ENCODE data around the gene KRTAP12-3.
"Not testable (repeated sequence)": the region's sequence is repeated elsewhere in the genome, so short reads cannot be mapped to it uniquely, and the experiment has no call there.

KRTAP12-3 gene, protein sequence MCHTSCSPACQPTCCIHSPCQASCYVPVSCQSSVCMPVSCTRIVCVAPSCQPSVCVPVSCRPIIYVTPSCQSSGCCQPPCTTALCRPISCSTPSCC

DNA sequence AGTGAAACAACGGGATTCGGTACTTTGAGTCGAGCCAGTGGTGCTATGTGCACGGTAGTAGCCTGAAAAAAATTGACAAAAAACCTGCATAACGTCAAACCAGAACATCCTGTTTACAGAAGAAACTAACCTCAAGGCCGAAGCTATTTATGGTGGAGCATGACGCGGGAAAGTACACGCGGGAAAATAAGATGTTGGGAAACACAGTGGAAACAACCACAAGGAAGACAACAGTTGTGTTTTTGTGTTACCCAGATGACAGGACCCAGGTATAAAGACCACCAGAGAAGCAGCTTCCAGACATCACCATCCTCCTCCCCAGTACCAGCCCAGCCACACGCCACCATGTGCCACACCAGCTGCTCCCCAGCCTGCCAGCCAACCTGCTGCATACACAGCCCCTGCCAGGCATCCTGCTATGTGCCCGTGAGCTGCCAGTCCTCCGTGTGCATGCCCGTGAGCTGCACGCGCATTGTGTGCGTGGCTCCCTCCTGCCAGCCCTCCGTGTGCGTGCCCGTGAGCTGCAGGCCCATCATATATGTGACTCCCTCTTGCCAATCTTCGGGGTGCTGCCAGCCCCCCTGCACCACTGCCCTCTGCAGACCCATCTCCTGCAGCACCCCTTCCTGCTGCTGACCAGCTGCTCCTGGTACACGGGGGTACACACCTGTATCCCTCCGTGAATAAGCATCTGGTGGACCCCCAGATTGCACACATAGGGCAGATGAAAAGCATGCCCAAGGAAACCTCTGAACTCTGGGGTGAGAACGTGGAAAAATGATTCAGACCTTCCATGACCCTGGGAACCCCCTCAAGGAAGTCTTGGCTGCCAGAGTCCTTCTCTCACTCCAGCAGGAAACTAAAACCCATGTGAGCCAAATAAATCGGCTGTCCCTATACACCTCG, at the start of gene KRTAP12-3:
Gene KRTAP12-3, plus strand, starts transcription at position 298 of the 906 bp plus-strand sequence. Its CDS starts 48 bp downstream, at position 346.
- DNase-seq = no peak

DNA sequence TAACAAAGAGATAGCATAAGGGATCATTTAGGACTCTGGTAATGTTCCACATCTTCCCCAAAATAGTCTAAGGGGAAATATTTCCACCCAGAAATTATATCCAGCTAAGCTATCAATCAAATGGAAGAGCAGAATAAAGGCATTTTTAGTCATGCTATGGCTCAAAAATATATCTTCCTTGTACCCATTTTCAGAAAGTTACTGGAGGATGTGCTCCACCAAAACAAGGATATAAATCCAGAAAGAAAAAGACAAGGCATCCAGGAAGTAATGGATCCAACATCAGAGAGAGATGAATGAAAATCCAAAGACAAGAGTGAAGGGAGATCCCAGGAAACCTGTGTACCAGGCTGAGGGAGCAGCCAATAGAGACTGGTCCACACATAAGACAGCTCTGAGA, 48.5 kb upstream of the KRTAP12-3 start:
- DNase-seq = no peak

DNA sequence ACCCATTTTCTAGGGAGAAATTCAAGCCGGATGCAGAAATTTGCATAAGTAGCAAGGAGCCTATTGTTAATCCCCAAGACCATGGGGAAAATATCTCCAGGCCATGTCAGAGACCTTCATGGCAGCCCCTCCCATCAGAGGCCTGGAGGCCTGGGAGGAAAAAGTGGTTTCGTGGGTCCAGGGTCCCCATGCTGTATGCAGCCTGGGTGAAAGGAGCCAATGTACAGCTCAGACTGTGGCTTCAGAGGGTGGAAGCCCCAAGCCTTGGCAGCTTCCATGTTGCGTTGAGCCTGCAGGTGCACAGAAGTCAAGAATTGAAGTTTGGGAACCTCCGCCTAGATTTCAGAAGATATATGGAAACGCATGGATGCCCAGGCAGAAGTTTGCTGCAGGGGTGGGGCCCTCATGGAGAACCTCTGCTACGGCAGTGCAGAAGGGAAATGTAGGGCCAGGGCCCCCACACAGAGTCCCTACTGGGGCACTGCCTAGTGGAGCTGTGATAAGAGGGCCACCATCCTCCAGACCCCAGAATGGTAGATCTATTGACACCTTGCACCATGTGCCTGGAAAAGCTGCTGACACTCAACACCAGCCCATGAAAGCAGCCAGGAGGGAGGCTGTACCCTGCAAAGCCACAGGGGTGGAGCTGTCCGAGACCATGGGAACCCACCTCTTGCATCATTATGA, 47.4 kb upstream of the KRTAP12-3 start:
- not testable (repeated sequence) for DNase-seq

DNA sequence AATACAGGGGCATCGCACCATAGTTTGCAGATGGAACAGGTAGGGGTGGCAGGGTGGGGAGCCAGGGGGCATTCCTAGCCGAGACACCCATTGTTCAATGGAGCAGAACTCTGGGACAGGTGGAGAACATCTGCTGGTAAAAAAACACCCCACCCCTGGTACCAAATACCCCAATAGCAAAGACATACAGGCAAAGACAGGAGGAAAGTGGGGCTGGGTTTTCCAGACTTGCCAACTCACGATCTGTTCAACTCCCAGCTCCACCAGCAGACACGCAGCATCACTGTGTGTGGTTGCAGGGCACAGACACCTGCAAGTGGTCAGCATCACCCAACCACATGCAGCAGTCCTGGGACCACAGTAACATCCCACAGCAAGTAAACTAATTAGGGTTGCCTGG, 46.2 kb upstream of the KRTAP12-3 start:
- no peak for DNase-seq

GRCh38 chr21:44612029-44612486, 45.7 kb upstream of the KRTAP12-3 start, which contains the start of gene KRTAP10-8:
TSS of gene KRTAP10-8 (plus strand) at chr21:44612079. CDS start at chr21:44612101, 22 bp downstream.
- no peak for DNase-seq

GRCh38 chr21:44612669-44613229, 45.0 kb upstream of the KRTAP12-3 start:
- no peak for DNase-seq

DNA sequence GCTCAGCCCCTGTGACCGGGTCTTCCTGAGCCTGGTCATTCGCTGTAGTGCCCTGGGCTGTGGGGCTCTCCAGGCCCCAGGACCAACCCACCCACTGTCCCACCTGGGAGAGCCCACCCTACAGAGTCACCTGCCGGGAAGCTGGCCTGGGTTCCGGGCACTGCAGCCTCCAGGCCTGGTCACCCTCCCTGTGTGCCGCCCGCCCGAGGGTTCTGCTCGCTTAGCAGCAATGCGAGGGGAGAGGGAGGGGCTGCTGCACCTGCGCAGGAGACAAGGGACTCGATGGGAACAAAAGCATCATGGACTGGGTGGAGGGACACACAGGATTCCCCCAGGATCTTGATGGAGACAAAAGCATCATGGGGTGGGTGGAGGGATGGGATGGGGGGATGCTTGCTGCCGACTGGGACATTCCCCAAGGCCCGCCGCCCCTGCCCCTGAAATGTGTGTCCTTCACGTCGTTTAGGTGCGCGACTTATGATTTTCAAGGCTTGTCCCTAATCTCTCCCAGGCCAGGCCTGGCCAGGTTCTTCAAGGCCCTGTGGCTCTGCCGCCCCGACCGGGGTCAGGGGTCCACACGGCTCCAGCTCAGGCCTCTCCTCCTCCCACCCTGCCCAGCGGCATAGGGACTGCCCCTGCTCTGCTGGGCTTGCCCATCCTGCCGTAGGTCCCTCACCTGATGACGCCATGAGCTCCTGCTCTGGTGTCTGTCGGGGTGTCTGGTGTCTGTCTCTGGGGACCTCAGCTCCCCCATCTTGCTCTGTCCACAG, 44.2 kb upstream of the KRTAP12-3 start:
- DNase-seq = no peak

GRCh38 chr21:44614161-44614631, 43.5 kb upstream of the KRTAP12-3 start:
- DNase-seq = no peak

DNA sequence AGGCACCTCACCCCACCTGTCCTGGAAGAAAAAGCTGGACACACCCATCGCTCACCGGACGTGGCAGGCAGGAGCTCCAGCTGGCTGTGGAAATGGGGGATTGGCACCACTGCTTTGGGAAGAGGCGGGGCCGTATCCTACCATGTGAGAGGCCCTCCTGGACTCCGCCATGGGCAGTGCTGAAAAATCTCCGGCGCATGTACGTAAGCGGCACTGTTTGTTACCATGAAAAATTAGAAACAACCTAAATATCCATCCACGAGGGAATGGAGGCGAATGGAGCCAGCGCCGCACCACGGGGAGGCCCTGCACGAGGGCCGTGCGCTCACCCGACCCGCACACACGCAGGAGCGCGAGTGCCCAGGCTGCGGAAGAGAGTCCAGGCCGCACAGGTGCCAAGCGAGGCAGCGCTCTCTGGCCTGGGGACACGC, 42.8 kb upstream of the KRTAP12-3 start:
- DNase-seq = no peak

- DNase-seq = no peak
These were observed 42.3 kb upstream of the KRTAP12-3 start for GRCh38 chr21:44615466-44615865.

DNA sequence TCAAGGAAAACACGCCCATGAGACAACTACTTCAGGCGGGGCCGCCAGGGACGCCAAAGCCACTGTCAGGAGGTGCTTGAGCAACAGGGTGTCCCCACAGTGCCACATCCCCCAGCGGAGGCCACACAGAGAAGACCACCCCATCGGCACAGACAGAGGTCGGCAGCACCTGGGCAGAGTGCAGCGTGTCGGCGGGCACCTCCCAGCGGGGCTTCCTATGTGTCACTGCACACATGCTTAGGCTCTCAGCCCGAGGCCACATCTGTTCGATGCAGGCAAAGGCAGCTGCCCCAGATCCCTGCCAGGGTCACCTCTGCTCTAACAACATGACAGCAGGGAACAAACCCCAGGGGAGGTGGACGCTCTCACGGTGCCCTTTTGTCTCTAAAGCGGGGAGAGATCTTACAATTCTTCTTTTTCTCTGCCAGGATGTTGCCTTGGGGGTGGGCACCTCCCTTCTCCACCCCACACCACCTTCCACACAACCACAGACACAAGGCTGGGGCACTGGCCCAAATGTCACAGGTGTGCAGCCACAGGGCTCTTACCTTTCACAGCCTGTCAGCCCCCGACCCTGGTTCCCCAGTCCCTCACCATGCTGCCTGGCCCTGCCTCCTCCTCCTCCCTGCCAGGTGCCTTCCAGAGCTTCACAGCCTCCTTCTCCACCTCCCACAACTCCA, 41.7 kb upstream of the KRTAP12-3 start:
- DNase-seq = no peak

DNA sequence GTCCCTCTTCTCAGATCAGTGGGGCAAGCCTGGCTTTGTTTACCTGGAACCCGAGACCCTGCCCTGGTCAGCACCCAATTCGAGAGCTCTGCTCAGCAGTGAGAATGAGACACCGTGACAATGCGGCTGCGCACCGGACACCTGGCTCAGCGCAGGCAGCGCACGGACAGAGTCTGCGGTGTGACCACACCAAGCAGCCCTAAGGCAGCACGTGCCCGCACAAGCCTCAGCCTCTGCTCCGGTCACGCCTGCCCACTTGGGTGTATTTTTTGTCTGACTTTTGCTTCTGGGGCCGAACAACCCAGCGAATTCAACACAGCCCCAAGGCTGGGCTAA, 41.2 kb upstream of the KRTAP12-3 start:
- no peak for DNase-seq

DNA sequence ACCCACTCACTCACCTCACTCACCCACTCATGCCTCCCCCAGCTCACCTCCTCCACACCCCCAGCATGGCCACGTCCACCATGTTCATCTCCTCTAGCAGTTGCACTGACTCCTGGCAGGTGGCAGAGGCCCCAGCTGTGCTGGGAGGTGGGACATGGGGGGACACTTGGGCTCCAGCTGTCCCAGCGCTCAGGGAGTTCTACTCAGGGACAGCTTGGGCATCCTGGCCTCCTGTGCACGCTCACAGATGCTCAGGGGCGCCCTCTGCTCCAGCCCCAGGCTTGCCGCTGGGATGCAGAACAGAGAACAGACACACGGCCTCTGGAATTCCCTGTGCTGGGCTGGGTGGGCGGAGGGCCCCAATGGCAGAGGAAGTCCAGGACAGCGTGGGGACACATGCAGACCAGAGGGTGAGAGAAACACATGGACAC, 40.6 kb upstream of the KRTAP12-3 start:
- DNase-seq = no peak

DNA sequence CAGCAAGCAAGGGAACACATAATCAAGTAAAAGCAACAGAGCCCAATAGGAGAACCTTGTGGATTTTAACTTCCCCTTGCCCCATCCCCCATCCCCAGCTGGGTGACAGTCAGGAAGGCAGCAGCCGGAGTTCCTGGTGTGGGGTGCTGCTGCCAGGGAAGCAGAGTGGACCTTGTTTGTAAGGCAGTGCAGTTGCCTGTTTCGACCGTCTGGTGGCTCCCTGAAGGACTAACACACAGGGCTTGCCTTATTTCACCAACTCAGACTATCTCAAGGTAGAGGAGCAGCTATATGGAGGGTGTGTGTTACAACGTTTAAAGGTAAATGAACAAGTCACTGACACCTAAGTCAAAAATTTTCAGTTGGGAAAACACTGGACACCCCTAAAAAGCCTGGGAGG, 39.2 kb upstream of the KRTAP12-3 start:
- DNase-seq = no peak

- DNase-seq = no peak
These were observed 38.8 kb upstream of the KRTAP12-3 start for GRCh38 chr21:44618909-44619308.

GRCh38 chr21:44619886-44620285, 37.8 kb upstream of the KRTAP12-3 start:
- DNase-seq = no peak

DNA sequence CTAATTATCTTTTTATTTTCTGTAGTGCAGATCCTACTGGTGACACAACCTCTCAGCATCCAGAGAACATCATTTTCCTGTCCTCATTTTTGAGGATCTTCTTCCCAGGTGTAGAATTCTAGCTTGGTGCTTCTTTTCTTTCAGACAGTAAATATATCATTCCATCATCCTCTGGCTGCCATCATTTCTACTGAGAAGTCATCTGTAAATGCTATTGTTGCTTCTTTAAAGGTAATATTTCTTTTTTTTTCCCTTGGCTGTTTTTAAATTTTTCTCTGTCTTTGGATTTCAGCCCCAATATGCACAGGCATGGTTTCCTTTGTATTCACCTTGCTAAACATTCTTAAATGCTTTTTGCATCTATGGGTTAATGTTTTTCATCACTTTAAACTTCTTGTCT, 34.2 kb upstream of the KRTAP12-3 start:
- DNase-seq = no peak

DNA sequence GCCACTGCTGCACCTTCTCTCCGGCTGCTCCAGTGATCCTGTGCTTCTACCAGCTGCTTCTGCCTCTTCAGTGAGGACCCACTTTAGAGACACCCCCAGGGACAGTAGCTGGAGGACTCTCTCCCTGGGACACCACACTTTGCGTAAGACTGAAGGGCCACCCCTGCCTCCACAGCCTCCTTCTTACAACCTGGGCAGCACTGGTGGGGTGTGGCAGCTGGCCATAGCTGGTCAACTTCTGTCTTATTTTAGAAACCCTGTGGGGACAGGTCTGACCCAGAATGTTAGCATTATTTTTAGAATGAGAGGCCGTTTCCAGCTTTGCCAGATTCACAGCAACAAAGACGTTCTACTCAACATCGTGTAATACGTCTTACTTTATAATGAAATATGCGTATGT, 32.0 kb upstream of the KRTAP12-3 start:
- no peak for DNase-seq

GRCh38 chr21:44626262-44626661, 31.5 kb upstream of the KRTAP12-3 start:
- DNase-seq = no peak

DNA sequence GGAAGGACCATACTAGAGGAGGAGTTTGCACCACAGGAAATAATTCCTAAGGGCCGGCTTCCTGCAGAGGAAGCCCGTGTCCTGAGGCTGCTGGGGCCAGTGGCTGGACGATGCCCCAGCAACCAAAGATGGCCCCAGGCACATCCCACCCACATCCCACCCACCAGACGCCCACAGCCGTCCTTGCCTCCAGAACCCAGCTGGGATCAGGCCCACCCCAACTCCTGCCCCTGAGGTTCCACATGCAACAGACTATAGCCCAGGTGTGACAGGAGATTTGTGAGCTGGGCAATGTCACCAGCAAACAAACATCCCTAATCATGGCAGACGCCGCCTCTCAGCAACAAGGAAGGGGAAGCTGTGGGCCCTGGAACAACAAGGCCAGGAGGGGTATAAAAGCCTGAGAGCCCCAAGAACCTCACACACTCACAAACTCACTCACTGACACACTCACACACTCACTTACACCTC, 31.0 kb upstream of the KRTAP12-3 start, which contains the start of gene KRTAP10-9:
Gene KRTAP10-9, plus strand, starts transcription at position 421 of the 471 bp plus-strand sequence. CDS start 79 bp downstream, outside the sequence.
- DNase-seq = no peak

GRCh38 chr21:44627181-44627822, 30.4 kb upstream of the KRTAP12-3 start:
- not testable (repeated sequence) for DNase-seq

All from NCI-H1105 (cell line).